GM12878 (cell line): ENCODE measurements around the gene NT5C2. TPM values are rescaled to one million over a fixed set of nuclear protein-coding genes. Genes with fewer than 3 reads are reported as not detected.

Experiments
- CBFB ChIP-seq: IDR thresholded peaks from 2 replicates; pipeline ENCODE4 v1.6.1; 2016; ENCODE audit warnings: antibody characterized with exemption, low read depth
- PBX3 ChIP-seq: IDR thresholded peaks from 2 replicates; pipeline ENCODE4 v1.6.1; 2011; ENCODE audit warnings: mild to moderate bottlenecking, low read depth, low read length, moderate library complexity; ENCODE audit not compliant: insufficient replicate concordance
- RCOR1 ChIP-seq: conservative IDR thresholded peaks from 2 replicates; pipeline ENCODE4 v1.6.1; 2012; ENCODE audit warnings: low read depth, low read length, improper control_type of control experiment
- REST ChIP-seq: IDR thresholded peaks from 2 replicates; pipeline ENCODE4 v1.6.1; 2012; ENCODE audit warnings: mild to moderate bottlenecking, low read depth, low read length
- RUNX3 ChIP-seq: IDR thresholded peaks from 2 replicates; pipeline ENCODE4 v1.6.1; 2012; ENCODE audit warnings: low read length, inconsistent platforms
- ZNF687 ChIP-seq: fragments of 450-650 bp; IDR thresholded peaks from 2 replicates; pipeline ENCODE4 v1.6.1; 2017; ENCODE audit warnings: mild to moderate bottlenecking, moderate library complexity
- polyA plus RNA-seq, 11 experiments: library from polyadenylated mRNA; depleted of rRNA in 4 of 11; unstranded in 6 of 11; stranded (reverse) in 5 of 11; fragments of >200 nt; fragmentation: Nextera tagmentation in 4 of 11; fragmentation: Illumina TruSeq in 1 of 11; extraction: Ambion mirVana in 4 of 11; extraction: Trizol in 1 of 11; gene quantifications; 1 replicate in 1 of 11; 2 replicates in 10 of 11; pipeline versions ENCODE4 v1.2.1 to v1.2.3, GENCODE V29; 2011 to 2016; ENCODE audit warnings: inconsistent platforms in 2 of 11, missing spikeins in 2 of 11, low read depth in 1 of 11
- total RNA-seq, 4 experiments: library from RNA; depleted of rRNA in 3 of 4; stranded (reverse); fragments of >200 nt in 3 of 4; fragmentation: Illumina TruSeq in 1 of 4; extraction: Trizol in 1 of 4; gene quantifications; 2 replicates each; pipeline versions ENCODE4 v1.2.1 to v1.2.3, GENCODE V29; 2013 to 2021

The NT5C2 gene
- total and polyA plus RNA-seq, 10 of the 15 experiments (the other 5 are each of a cell fraction or from before 2014, with no cell fraction given) = 15.8 to 70.1 (median 56.0) TPM

GRCh38 chr10:103124420-103125096 lies 68.5 kb downstream of the NT5C2 start (continued):
- TF ChIP-seq REST (no peak), RCOR1 (no peak), CBFB (no peak), PBX3 (no peak), ZNF687 (no peak), RUNX3 (peak; percentile 48; the same call in 1 of the 2 replicates)
- TF ChIP-seq, all 136 proteins: peak for 3
